Inflammatory macrophage treated with lipopolysaccharide for 1 hour (primary cell): ENCODE measurements around the gene MSI2.

Experiments
- DNase-seq, 2 donors: peaks; one replicate each; pipeline ENCODE4 v3.0.0-alpha.2; 2020 to 2022

MSI2 gene

DNA sequence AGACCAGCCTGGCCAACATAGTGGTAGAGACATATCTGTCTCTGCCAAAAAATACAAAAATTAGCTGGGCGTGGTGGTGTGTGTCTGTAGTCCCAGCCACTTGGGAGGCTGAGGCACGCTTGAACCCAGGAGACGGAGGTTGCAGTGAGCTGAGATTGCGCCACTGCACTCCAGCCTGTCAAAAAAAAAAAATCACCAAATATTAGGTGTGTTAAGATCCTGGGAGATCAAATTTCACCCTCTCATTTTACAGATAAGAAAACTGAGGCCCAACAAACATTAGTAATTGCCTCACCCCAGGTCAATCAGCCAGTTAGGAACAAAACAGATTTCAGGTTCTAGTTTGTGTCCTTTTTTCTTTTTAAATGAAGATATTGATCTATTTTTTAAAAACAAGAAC, 116.7 kb downstream of the MSI2 start:
- no peak for DNase-seq

DNA sequence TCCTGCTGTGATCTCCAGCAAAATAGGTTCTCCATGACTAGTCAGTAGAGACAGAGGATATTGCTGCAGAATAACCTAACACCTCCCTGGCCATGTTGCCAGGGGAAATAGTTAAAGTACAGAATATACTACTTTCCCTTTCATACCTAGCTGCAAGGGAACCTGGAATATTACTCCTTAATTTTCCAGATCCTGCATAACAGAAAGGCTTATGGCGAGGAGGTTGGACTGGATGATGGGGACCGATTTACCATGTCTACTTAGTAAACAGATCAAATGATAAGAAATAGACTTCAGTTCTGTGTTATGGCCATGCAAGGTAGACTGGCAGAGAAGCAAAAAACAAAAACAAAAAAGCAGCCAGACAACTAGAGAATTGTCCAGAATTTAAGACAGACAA, 117.4 kb downstream of the MSI2 start:
- no peak for DNase-seq

DNA sequence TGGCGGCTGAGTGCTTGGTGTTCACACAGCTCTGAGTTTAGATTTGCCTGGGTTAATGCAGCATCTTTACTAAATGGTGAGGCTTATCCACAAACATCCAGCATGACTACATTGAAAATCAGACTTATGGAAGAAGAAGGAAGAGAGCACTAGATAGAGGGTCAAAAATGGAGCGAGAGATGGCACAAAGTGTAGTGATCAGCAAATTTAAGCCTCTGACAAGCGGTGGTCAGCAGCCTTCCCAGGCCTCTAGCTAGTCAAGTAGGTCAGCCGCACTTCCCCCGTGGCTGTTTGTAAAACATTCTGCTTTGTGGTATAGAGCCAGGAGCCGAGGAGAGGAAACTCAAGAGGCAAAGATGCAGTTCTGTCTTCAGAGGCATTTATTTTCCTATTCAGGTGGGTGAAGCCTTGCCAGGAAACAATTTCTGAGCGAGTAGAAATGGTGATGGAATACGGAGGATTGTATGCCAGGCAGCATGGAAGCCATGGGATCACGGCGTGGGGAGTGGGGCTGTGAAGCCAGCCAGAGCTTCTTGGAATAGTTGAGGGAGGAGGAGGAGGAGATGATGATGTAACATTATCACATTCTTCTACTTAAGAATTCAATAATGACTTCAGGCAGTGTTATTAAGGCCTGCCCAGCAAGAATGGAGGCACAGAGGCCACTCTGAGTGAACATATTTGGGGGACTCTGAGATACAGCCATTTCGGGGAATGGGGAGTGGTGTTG, 118.9 kb downstream of the MSI2 start:
- no peak for DNase-seq

DNA sequence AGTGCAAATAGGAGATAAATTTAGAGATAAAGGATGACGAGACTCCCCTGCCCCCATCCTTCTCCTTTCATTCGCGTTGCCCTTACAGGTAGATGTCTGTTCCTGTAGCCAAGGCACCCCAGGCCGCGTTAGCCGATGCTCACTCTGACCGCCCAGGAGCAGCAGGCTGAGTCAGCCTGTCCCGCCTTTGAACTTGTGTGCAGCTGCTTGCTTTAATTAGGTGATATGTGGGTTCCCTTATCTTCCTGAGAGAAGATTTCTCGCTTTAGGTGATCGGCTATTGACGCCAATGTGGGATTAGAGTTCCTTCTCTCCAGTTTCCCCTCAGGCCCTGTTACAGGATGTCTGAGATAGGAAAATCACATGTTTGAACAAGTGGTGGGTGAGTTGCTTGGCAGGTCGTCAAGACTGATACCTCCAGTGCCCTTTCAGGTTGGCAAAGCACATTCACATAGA, 119.5 kb downstream of the MSI2 start:
- no peak for DNase-seq

DNA sequence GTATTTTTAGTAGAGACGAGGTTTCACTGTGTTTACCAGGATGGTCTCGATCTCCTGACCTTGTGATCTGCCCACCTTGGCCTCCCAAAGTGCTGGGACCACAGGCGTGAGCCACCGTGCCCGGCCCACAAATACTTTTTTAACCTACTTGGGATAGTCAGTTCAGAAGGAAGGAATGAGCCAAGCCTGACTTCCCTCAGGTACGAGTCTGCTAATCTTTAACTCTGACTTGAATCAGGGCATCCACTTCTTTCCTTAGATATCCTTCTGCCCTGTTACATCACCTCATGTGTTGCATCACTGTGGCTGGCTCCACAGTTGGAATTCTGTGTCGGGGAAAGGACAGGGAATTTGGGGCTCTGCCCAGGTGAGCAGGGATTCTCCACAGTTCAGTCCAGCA, 120.8 kb downstream of the MSI2 start:
- no peak for DNase-seq

DNA sequence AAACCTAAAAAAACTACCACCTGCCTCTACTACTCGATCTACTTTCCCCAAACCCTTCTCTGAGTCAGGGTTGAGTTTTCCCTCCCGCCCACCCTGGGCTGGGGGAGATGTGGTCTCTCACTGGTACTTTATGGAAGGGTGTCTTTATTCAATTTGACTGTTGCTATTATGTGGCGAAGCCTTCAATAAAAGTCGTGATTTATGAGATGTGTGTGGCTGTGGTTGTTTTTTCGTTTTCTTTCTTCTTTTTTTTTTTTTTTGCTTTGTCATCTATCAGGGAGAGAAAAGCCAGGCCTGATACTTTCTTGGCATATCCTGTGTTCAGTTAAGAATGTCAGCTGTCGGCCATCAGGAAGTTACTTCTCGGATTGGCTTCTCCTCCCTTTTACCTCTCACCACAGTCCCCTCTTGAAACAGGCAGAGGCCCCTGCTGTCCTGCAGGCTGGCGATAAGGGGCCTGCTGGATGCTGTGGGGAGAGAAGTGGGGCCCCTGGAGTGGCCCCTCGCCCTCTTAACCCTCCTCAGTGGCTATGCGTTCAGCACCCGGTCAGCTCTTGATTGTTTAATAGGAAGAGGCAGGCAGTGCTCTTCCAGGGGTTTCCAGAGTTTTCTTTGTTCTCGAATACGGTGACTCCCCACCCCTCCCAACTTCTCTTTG, 123.0 kb downstream of the MSI2 start:
- no peak for DNase-seq

DNA sequence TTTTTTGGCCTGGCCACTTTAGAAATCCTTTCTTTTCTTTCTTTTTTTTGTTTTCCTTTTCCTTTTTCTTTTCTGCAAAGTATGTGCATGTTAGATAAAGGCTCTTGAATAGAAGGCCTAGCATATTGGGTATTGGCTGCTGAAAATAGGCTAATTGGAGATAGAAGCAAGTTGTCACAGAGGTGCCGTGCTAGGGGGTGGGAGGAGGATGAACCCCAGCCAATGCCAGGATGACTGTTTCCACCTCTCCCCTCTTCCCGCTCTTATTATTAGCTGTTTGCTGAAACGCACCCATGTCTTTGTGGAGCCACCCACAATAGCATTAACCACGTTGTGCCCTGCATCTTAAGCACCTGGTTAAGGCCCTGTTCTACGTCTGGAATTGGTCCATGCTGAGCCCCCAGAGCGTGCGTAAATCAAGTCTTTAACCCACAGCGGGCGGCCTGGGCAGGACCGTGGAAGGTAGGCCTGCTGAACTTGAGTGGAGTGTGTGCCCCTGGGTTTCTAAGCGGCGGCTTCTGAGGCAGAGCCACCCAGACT, 123.6 kb downstream of the MSI2 start:
- DNase-seq, result no peak

DNA sequence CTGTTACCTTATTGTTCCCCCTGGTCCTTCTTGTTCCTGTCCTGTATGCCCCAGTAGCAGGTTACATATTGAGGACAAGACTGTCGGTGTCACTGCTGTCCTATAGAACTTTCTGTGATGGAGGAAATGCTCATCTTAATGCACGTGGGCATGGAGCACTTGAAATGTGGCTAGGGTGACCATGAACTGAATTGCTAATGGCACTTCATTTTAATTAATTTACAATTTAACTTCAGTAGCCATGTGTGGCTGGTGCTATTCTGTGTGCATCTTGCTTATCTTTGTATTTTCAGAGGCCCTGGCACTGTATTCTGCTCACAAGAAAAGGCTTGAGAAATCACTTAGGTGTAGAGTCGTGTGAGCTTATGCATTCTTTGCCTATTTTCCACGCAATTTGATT, 125.2 kb downstream of the MSI2 start:
- DNase-seq, result no peak

DNA sequence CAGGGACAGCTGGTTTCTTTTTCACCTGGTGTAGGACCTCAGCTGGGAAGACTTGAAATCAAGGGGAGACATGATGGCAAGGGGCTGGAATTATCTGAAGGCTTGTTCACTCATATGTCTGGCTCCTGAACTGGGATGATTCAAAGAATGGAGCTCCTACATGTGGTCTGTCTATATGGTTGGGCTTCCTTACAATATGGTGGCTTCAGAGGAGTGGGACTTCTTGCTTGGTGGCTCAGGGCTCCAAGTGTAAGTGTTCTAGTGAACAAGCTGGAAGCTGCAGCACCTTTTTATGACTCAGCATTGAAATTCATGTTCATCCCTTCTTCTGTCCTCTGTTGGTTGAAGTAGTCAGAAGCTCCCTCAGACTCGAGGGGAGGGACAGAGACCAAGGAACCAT, 127.9 kb downstream of the MSI2 start:
- no peak for DNase-seq

DNA sequence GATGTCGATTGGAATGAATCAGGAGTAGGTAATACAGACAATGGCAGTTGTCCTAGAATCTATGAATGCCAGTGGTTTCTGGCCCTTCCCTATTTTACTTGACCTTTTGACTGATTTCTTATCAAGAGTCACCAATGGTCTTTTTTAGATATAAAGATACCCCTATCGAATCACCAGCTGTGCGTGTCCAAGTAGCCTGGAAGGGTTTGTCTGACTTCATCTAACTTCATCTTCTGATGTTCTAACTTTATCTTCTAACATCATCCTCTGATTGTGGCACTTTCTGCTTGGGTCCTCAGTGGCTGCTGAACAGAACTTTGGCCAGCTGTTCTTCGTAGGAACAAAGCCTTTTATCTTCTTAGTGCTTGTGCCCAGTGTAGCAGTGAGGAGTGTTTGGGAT, 129.7 kb downstream of the MSI2 start:
- no peak for DNase-seq

DNA sequence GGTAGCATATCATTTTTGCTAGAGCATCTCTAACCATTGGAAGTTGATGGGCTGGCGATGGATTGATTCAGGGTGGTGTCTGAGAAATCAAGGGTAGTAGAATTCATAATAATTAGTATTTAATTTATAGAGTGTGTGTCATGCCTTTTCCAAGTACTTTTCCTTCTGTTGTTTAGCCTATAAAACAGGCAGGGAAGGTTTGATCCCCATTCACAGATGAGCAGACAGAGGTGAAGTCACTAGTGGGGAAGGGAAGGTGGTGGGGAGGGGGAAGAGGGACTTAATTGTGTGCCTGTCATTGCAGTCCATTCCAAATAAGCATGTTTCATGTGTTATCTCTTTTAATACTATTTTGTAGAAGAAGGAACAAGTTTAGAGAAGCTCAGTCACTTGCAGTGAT, 131.3 kb downstream of the MSI2 start:
- no peak for DNase-seq

DNA sequence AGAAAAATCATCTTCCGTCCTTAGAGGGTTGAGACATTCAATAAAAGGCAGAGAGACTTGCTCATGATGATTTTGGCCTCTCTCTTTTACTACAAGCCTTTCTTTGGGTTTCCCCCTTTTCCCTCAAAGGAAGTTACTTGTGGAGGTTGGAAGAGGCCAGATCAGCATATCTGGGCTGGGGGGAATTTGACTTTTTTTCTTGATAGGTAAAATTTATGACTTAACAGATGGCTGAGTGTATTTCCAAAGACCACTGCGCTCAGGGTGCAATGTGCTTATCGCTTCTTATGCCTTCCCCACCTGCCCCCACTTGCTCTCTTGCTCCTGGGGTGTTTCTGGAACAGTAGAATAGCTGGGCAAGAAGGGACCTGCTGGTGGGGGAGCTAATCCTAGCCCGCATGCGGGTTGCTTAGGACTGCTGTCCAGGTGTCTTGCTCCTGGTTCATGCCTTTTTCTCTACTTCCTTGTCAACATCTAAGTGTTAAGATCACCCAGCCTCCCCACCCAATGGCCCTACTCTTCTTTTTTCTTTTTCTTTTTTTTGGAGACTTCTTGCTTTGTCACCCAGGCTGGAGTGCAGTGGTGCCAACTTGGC, 131.9 kb downstream of the MSI2 start:
- no peak for DNase-seq

DNA sequence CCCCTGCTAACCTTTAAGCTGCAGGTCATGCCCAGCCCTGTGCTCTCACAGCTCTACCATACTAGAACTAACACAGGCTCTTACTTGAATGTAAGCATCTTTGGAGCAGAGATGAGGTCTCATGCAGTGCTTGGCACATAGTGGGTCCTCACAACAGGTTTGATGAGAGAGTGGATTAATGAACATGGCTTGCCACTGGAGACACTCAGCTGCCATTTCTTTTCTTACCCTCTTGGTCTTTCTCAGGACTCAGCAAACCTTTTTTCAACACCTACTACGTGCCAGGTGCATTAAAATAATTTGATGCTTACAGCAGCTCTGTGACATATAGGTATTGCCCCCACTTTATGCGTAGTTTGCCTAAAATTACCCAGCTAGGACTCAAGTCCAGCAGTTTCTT, 133.2 kb downstream of the MSI2 start:
- DNase-seq, result no peak

DNA sequence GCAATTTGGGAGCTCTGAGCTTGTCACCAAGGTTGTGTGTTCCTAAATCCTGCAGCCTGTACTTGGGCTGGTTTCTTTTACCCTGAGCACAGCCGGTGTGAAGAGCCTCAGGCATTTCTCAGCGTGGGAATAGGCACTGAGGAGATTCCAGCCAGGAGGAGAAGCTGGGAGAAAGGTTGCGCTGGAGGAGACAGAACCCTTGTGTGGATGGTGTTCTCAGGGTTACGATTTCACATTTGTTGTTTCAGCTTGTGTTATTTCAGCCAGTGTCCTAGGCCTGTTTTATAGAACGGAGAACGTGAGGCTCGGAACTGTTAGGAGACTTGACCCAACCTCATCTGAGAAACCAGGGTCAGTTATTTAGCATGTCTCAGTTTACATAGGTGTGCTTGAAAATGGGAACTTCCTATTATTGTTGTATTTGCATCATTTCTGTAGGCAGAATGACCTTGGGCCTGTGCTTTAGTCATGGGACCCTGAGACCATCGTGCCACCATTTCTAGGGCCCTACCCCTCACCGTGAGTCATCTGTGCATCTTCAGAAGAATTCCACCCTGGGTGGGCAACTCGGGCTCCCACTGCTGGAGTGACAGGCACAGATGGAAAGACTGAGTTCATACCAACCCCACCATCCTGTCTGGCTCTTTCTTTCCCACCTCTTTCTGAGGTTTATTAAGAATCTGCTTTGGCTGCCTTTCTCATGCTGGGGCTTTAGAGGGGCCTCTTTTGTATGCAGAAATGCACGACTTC, 134.9 kb downstream of the MSI2 start:
- DNase-seq, result no peak

DNA sequence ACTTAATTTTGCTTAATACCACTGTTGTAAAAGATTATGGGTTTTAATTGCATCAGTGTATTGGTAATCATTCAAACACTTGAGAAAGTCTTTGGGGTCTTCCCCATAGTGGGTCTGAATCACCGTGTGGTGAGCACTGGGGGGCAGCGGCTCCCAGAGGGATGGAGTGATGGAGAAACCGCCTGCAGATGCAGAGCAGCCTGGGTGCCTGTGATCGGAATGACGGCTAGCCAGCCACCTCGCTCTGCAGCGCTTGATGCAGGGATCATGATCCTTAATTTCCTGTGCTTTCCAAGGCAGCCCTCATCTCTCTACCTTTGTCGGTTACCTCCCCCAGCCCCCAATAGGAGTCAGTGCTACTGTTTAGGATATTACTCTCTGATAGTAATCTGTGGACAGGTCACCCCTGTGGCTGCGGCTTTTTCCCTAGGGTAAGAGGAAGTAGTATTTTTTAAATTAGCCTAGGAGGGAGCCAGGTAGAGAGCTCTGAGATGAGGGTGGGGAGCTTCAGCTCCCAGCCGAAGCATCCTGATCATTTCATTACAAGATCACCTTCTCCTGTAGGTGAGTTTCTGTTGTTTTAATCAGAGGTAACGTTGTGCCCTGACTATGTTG, 135.6 kb downstream of the MSI2 start:
- no peak for DNase-seq

DNA sequence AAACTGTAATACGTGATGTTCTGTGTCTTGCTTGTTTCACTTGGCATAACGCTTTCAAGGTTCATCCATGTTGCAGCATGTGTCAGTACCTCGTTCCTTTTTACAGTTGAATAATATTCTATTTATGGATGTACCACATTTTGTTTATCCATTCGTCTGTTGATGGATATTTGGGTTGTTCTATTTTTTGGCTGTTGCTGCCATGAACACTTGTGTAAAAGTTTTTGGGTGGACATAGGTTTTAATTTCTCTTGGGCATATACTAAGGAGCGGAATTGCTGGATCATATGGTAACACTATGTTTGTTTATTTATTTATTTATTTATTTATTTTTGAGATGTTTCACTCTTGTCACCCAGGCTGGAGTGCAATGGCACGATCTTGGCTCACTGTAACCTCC, 137.0 kb downstream of the MSI2 start:
- no peak for DNase-seq

DNA sequence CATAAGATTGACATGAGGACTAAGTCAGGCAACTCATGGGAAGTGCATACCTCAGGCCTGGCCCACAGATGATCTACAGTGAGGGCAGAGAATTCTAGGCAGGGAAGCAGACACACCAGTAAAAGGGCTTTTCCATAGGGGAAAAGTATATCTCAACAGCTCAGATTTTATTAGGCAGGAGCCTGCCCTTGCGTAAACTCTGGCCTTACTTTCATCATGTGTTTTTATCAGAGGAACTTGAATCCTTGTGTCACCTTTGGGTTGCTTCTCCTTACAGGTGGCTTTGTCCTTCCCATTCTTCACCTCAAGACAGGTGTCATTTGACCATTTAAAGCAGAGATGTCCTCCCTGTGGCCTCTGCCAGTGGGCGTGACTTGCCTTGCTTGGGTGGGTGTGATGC, 138.1 kb downstream of the MSI2 start:
- DNase-seq, result no peak

DNA sequence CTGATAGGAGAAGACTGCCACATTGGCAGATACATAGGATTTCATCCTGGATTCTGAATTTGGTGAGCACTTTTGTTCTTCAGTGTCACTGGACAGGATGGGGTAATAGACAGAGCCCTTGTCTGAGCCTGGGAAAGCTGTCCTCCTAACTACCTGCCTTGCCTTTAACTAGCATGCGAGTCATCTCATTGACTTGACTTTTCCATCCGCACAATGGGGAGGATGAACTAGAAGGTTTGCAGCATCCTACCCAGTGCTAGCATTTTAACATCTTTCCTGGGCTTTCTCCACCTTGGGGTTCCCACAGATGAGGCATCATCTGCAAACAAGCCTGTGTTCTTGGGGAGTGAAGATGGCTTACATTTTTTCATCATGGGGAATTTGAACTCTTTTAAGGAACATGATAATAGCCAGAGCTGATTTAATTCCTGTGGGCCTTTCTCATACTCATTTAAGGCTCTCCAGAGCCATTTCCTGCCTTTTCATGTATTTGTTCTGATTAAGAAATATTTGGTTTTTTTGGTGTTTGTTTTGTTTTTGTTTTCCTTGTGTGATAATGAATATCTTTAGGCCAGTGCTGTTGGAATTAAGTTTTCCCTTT, 139.5 kb downstream of the MSI2 start:
- DNase-seq, result no peak

DNA sequence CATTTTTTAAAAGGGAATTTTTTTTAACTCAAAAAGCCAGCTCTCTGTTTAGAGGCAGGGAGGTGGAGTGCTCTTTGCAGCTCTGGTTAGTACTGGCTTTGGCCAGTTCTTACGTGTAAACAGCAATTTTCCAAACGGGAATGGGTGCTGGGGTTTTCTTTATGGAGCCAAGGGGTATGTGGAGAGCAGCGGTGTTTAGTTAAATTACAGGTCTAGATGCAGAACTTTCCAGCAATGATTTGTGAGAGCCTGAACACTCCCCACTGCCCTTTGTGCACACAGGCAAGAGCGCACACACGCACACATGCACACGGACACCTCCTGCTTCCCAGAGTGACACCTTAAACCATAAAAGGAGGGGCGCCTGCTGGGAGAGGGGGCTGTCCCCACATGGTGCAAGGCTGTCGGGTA, 140.2 kb downstream of the MSI2 start:
- DNase-seq, result no peak

DNA sequence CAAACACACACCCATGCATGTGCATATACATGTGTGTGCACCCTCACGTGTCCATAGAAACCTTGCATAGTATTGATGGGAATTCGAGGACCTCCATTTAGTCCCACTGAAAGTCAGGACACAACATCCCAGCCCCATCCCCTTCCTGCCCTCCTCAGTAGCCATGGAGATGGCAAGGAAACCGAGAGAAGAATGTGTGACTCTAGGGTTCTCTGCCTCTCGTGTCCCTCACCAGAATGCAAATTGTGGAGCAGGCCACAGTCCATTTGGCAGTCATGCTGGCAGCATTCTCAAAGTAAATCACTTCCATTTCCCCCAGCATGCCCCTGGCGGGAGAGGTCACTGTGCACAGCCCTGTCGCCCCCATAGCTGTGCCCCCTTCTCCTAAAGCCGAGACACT, 141.1 kb downstream of the MSI2 start:
- no peak for DNase-seq

DNA sequence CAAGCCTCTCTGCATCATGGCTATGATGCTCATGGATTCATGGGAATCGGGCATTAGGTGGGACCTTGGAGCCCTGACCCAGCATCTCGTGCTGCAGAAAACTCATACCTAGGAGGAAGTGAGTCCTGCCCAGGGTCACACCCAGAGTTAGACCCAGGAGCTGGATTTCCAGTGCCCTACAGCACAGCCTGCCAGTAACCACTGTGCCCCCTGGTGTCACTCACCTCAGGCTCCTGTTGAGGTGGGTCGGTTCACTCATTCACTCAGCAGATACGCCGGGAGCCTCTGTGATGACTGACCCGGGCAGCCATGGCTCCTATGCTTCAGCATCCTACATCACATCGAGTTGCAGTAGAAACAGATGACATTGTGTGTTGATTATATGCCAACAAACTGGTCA, 143.4 kb downstream of the MSI2 start:
- no peak for DNase-seq

DNA sequence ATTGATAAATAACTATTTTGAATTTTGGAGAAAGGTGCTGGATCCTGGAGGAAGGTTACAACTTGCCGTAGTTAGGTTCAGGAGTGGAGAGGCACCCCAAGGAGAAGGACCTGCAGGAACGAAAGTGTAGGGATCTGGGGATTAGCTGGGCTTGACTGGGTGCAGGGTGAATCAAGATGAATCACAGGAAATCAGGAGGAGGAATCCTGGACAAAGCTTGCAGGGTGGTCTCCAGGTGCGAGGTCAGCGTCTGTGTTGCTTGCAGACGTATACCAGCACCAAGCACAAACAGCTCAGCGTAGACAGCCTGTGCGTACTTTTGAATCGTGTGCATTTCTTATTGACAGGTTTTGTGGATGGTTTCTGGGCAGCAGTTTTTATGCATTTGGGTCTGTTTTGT, 144.3 kb downstream of the MSI2 start:
- DNase-seq, result no peak
